DND-41 (cell line): Measurements from ENCODE around the gene ABCA10.

Experiments
- CTCF ChIP-seq: IDR thresholded peaks from 2 replicates; pipeline ENCODE4 v1.5.1; 2012; ENCODE audit warnings: borderline replicate concordance, low read length, moderate library complexity, mild to moderate bottlenecking; ENCODE audit not compliant: poor library complexity, severe bottlenecking; ENCODE audit errors: extremely low read depth
- EZH2 ChIP-seq: IDR thresholded peaks from 3 replicates; pipeline ENCODE4 v1.6.1; 2012; ENCODE audit warnings: borderline replicate concordance, low read depth, mild to moderate bottlenecking, moderate library complexity, low read length, inconsistent platforms; ENCODE audit not compliant: severe bottlenecking

DNA sequence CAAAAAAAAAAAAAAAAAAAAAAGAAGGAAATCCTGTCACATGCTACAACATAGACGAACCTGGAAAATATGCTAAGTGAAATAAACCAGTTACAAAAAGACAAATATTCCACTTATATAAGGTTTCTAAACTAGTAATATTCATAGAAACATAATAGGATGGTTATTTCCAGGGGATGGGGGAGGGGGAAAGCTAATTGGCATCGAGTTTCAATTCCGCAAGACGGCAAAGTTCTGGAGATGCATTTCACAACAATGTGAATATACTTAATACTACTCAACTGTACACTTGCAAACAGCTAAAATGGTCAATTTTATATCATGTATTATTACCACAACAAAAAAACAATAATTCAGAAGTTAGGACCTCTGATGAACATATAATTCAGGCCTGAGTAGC, 130.0 kb downstream of the ABCA10 start:
- TF ChIP-seq CTCF (no peak), EZH2 (no peak)
